Measurements from ENCODE around the gene LINGO1.
A peak's percentile ranks its signal among the peaks of the same experiment; 100 is the strongest.

The LINGO1 gene, protein sequence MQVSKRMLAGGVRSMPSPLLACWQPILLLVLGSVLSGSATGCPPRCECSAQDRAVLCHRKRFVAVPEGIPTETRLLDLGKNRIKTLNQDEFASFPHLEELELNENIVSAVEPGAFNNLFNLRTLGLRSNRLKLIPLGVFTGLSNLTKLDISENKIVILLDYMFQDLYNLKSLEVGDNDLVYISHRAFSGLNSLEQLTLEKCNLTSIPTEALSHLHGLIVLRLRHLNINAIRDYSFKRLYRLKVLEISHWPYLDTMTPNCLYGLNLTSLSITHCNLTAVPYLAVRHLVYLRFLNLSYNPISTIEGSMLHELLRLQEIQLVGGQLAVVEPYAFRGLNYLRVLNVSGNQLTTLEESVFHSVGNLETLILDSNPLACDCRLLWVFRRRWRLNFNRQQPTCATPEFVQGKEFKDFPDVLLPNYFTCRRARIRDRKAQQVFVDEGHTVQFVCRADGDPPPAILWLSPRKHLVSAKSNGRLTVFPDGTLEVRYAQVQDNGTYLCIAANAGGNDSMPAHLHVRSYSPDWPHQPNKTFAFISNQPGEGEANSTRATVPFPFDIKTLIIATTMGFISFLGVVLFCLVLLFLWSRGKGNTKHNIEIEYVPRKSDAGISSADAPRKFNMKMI

DNA sequence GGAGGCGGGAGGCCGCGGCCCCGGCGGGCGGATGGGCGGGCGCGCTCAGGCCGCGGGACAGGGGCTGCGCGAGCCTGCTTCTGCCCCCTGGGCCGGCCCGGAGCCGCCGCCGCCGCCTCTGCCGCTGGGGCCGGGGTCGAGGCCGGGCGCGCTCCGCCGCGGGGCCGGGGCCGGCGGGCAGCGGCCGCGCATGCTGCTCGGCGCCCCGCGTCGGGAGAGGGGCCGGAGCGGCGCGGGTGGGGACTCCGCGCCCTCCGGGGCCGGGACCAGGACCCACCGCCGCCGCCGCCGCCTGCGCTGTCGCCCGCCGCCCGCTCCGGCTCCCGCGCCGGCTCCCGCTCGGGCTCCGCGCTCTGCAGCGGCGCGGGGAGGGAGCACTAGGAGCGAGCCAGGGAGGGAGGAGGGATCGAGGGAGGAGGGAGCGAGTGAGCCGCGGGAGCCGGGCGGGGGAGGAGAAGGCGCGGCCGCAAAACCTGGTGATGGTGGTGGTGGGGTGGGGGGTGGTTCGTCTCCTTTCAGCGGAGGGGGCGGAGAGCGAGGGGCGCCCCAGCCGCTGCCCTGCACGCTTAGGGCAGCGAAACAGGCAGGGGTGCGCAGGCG, at the start of gene LINGO1:
Gene LINGO1 (minus strand): TSS at position 379 of the 600 bp plus-strand sequence. CDS start 597 bp downstream, outside the sequence.
- DNase-seq = peak; percentile 60

DNA sequence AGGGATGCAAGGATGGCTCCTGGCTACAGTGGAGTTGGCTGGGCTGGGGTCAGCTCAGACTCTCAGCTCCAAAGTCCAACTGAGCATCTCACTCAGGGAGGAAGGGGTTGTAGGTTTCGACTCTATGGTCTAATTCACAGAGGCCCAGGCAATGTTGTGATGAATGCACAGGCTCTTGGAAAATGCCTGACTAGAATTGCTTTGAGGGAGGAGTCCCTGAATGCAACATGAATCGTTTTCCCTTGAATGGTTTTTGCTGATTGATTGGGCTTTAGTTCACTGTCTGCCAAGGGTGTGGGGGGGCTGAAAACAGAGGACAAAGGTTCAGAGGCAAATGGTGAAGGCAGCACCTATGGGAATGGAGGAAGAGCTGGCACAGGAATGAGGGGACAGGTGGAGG, 48.6 kb upstream of the LINGO1 start:
- DNase-seq = no peak

DNA sequence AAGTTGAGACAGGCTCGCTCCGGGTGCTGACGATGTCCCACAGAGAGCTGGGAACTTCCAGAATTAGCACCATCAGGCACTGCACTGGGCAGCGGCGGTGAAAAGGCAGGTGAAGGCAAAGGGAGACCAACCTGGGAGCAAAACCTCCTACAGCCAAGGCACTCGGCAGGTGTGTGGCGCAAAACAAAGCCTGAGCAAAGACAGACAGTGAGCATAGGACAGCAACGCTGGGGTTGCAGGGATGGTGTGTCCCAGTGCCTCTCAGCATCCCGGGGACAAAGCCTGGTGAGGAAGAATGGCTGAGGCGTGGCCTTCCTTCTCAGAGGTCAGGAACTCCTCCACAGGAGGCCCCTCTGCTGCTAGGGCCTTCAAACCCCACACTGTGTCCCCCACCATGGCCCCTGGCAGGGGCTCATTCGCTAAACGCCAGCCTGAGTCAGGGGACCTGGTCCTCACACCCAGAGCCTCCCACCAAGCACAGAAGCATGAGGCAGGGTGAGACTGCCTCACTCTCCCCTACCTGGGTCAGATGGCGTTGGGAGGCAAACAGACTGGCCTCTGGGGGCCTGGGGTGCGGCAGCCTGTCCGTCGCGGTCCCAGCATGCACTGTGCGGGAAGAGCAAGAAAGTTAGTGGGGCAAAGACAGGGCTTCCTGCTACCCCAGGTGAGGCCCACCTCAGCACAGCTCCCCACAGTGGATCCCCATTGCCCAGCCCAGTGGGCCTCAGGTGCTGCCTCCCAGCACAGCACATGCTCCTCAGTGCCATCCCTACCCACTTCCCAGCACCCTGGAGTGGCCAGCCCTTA, 44.1 kb upstream of the LINGO1 start:
- DNase-seq = no peak

DNA sequence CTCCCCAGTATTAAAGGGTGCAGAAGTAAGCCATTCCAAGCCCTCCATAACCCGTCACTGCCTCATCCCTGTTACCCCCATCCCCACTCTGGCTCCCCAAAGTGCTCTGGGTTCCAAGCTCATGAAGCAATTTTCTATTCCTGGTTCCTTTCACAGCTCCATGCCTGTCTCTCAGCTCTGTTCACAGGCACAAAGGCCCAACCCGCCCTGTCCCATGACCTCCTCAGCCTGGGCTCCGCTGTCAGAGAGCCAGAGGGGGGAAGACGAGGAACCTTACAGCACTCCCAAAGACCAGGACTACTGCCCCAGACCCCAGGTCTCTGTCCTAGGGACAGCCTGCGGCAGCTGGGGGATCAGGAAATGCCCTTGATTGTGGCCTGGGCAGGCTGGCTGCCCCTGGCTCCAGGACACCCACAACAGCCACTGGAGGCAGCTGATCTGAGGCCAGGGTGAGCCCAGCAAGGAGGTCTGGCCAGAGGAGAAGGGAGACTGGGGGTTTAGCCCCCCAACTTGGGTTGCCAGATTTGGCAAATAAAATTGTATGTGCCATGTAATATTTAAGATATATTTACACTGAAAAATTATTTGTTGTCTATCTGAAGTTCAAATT, 43.2 kb upstream of the LINGO1 start:
- no peak for DNase-seq

DNA sequence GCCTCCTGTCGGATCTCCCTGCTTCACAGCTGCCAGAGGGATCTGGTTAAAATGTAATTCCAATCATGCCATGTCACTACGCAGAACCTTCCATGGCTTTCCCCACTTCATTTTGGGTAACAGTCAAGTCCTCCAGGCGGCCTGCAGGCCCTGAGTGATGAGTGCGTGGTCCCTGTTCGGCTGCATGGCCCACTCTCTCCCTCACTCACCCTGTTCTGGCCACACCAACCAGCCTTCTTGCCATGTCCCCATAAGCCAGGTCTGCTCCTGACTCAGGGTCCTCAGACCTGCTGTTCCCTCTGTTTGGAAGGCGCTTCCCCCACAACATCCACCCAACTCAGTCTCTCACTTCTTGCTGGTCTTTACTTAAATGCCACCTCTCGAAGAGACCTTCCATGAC, 41.6 kb upstream of the LINGO1 start:
- DNase-seq = no peak

DNA sequence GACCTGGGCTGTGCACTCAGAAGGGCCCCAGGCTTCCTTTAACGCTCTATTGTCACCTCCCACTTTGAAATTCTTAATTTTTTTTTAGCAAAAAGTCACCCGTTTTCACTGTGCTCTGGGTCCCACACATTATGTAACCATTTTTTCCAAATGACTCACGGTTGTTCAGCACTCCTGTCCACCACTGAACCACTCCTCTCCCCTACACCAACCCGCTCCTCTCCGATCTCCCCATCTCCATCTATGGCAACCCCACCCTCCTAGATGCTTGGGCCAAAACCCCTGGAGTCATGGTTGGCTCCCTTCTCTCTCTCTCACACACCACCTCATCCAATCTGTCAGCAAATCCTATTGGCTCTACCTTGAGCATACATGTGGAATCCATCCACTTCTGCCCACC, 41.2 kb upstream of the LINGO1 start:
- DNase-seq = no peak

DNA sequence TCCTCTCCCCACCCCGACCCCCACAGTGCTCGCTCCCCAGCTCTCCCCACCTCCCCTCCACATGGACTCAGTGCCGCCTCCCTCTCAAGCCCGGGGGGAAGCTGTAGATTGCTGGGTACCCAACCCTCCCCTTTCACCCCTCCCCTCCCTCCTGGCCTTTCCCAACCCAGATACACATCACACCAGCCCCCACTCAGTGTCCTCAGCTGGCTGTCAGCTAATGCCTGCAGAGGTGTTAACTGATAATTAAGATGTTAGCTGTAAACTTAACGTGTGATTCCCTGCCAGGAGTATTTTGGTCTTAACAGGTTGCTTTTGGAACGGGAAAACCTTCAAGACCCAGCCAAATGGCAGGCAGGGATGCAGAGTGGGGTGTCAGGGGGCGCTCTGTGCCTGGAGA, 39.4 kb upstream of the LINGO1 start:
- DNase-seq = no peak

DNA sequence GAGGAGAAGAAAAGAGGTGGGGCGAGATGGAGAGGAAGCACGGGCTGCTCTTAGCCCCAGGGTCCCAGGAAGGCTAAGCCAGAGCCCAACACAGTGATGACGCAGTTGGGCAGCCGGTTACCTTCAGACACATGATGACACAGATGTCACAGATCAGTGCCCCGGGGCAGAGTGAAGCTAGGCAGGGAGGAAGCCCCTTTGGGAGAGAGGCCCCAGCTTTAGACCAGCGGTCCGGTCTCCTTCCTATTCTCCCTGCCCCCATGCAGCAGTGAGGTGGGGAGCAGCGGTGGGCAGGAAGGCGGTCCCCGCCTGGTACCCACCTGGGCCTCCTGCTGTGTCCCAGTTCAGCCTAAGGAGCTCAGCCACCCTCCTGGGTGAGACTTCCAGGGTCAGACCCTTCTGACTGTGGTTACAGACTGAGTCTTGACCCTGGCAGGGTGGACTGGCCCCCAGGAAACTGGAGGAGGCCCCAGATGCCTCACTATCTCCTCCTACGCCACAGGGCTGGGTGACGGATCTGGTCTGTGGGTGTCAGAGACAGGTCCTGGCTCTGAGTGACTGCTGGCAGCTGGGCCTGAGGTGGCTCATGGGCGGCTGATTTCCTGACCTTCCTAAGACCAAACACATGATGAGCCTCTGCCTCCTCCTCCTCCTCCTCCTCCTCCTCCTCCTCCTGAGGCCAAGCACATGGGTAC, 38.8 kb upstream of the LINGO1 start:
- no peak for DNase-seq

DNA sequence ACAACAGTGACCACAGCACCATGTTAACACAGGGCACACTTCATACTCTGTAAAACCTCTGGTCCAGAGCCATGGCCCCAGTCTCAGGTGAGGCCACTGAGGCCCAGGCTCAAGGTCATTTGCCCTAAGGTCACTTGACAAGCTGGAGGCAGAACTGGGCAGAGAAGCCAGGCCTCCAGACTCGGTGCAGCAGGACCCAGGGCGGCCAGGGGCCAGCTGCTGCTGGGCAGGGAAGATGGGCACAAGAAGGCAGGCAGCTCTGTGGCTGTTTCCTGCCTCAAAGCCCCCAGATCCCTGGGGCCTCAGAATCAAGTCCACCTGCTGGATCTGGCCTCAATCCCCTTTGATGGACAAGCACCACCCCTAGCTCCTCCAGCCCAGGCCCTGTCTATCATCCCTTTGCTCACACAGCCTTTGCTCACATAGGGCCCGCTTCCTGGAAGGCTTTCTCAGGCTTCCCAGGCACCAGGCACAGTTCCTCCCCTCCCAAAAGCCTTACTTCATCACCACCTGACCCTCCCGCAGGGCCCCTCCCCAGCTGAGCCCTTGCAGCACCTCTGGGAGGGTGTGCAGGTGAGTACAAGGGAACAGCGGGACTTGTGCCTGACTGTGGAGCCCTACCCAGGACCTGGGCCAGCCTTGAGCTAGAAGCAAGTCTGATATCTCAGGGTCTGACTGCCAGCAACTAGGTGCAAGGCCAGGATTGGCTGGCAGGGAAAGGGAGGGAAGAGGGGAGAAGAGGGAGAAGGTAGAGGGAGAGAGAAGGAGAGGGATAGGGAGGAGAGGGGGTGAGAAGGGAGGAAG, 38.0 kb upstream of the LINGO1 start:
- no peak for DNase-seq

DNA sequence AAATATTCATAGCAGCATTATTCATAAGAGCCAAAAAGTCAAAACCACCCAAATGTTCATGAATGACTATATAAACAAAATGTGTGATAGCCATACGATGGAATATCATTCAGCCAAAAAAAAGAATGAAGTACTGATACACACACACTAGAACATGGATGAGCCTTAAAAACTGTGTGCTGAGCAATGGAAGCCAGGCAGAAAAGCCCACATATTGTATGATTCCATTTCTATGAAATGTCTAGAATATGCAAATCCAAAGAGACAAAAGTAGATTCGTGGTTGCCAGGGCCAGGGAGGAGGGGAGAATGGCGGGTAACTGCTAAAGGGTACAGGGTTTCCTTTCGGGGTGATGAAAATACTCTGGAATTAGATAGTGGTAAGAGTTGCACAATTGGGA, 37.2 kb upstream of the LINGO1 start:
- DNase-seq = no peak

DNA sequence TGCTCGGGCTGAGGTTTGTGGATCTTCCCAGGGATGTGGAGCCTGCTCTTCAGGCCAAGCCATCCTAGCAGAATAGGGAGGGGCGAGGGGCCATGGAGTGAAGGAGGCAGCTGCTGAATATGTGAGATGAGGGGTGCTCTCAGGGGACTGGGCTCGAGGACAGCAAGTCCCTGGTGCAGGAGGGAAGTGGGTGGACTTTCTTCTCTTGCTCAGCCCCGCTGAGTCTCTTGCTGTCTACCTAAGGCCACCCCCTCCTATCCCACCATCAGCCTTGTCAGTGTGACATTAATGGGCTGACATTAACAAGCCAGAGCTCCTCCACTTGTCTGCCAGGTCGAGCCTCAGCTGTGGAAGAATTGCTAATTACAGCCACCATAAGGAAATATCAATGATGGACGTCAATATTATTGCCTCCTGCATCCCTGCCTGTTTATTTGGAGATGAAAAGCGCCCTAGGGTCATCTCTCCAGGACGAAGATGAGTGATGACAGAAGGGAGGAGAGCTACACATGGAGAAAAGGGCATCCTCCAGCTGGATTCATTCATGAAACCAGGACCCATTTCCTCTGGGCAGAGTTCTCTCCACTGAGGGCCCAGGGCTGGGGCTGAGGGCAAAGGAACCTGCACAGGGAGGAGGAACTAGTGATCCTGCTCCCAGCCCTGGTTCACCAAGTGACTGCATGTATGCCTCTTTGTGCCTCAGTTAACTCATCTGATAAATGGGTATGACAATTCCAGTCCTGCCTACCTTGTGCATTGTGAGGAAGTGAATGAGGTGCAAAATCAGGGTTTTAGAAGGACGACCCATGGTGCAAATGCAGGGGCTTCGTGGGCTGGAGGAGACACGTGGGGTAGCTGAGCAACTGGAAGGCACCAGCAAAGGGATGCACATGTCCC, 34.9 kb upstream of the LINGO1 start:
- DNase-seq = no peak

DNA sequence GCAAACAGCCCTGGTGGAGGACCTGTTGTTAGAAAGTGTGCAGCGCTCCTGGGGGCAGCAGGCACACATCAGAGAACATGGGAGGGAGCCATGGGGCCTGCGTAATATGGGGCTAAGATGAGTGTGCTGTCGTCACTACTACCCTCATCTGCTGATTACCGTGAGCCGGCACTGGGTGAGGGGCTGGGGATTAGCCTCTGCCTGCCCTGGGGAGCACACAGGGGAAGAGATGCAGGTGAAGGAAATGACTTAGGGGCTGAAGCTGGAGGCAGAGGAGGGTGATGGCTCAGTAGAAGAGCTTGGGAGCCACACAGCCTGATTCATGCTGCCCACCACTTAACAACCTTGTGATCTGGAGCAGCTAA, 33.6 kb upstream of the LINGO1 start:
- no peak for DNase-seq

DNA sequence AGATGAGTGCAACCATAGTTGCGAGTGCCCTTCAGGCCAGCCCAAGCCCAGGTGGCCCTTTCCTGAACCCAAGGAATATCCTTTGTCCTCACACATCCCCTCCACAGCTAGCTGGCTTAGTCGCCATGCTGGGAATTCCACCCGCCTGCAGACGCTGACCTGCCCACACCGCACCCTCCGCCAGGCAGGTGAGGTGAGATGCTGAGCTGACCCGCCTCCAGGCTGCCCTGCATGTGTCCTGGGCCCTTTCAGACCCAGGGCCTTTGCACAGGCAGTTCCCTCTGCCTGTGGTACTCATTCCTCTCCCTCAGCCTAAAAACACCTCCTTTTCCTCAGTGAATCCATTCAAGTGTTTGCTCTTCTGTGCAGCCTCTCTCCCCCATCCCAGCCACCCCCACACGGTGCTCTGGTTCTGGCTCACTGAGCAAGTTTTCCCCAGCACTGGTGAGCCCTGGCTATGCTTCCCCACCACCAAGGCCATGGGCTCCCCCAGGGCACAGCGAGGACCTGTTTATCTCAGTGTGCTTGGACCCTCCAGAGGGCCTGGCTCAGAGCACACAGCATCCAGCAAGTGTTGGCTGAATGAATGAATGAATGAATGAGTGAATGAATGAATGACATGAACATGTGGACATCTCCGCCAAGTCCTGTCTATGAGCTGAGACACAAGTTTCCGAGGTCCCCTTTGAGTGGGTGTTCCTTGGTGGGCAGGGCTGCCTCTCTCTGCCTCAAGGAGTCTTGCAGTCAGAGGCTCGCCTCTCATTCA, 33.0 kb upstream of the LINGO1 start:
- no peak for DNase-seq

DNA sequence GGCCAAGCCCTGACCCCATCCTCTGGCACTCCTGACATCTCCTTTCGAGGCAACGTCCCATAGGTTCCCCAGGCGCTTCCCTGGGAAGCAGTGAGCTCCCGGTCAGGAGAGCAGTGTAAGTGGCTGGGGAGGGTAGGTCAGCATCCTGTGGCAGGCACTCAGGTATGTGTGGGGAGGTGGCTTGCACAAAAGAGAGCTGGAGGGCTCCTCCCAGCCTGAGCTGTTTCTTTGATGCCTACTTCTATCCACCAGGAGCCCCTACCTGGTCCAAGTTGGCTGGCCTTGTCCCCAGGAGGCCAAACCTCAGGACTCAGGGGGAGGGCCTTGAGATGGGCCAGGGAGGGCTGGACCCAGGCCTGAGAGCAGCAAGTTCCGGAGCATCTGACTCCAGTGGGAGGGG, 31.7 kb upstream of the LINGO1 start:
- DNase-seq = no peak

DNA sequence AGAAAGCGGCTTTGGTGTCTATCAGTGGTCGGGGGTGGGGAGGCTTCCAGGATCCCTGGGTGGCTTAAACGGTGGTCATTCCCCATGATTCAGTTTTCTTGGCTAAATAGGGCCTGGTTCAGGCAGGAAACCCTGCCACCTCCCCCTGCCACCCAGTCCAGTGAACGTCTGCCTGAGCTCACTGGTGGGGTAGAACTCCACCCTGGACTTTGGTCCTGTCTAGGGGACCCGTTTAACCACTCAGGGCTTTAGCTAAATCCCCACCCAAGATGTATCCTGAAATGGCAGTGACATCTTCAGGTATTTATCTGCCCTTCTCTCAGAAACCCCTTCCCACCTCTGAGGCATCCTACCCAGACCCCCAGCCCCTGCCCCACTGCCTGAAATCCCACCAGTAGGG, 30.5 kb upstream of the LINGO1 start:
- DNase-seq = no peak

DNA sequence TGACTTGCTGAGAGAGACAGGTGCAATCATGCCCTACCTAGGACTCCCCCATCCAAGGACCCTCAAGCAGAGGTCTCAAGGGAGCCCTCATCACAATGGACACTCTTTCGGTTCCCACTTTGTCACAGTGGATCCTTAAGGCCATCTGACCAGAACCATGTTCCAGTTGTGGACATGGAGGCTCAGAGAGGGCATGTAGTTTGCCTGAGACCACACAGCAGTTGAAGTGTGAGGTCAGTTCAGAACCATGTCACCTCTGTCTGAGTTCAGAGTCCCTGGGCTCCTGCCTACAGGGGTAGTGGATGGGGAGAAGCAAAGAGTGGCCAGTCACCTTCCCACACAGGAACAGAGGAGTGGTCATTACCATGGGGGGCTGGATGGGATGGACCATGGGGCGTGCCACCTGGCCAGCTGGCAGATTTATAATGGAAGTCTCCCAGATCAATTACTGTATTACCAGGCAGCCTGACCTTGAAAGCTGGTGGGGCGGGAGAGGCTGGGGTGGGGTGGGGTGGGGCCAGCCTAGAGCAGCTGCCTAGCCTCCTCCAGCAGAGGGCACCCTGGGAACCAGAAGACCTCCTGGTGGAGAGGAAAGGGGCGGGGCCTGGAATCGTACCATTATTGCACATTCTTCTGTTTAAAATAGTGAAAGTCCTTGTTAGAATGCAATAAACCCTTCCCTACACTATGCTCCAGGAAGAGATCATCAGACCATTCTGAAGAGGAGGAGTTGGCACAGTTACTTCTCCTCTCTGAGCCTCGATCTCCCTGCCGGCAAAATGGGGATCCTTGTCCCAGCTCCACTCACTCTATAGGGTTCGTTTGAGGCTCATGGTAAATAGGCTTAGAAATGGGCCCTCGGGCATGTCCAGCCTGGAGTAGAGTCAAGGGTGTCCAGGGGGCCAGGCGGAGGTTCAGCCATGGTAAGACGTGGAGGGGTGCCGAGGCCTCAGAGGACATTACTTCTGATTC, 26.9 kb upstream of the LINGO1 start:
- peak; percentile 75 for DNase-seq

DNA sequence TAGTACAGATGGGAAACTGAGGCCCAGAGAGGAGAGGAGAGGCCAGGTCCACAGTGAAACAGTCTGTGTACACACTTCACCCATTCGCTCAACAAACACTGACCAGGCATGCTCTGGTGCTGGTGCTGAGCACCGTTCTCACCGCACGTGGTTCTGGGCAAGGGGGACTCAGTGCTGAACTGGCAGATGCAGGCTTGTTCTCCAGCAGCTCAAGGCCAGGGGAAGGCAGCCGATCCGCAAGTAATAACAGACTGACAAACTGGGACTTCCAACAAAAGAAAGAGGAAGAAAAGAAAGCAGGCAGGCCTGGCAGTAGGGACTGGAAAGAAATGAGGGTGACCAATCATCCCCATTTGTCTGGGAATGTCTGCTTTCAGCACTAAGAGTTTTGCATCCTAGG, 25.6 kb upstream of the LINGO1 start:
- DNase-seq = no peak

DNA sequence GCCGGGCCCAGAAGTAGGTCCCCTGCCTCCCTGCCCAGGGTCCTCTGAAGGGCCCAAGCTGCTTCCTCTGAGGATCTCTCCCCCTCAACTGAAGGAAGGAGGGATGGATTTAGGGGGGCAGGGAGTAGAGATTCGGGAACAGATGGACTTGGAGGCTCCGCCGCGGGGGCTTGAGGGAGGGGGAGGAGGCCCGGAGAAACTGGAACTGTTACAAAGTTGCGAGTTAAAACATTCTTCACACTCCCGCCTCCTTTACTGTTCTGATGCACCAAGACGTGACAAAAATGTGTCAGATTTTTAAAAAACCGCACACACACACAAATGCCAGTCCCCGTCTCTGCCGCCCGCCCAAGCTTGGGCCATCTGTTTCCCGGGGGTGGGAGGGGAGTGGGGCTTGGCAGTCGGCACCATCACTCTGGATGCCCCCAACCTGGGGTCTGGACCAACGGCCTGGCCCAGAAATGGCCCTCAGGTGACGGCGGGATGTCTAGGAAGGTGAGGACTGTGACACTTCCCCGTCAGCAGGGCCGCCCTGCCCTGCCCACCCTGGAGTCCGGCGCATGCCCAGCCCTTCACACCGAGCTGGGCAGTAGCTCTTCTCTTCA, 25.0 kb upstream of the LINGO1 start:
- no peak for DNase-seq
